HepG2 (cell line): ENCODE results near the gene COL5A1. TPM values are rescaled to one million over a fixed set of nuclear protein-coding genes. Genes with fewer than 3 reads are reported as not detected.

Experiments
- ATAC-seq: fragments of 200-7000 bp; cut with Tn5 transposase; 3 replicates; pipeline ENCODE4 v1.9.1; 2020; ENCODE audit warnings: mild to moderate bottlenecking, moderate library complexity
- BruUV-seq: library from RNA; stranded (reverse); fragments of 400-500 nt; replicated peaks from 2 replicates; lab custom pipeline; 2021; lab: Mats Ljungman, UMichigan
- CTCF ChIA-PET: fragments of 300-600 bp; formaldehyde crosslinking; extraction: SDS; loops from one replicate; lab custom pipeline; 2021; ENCODE audit warnings: low total read pairs, inconsistent platforms, low intra/inter-chr PET ratio; lab: Yijun Ruan, JAX
- POLR2A ChIA-PET: fragments of 350-600 bp; sonication (Branson Sonifier 250); formaldehyde crosslinking; loops from one replicate; lab custom pipeline; 2020; ENCODE audit warnings: antibody characterized with exemption, inconsistent platforms; lab: Yijun Ruan, JAX
- DNase-seq: peaks from one replicate; pipeline ENCODE4 v3.0.0-alpha.2; 2015; ENCODE audit warnings: low spot score
- FAIRE-seq: peaks from 3 replicates; lab custom pipeline; 2011; peaks lifted over from hg19 to GRCh38; lab: Jason Lieb, UNC
- H2AFZ ChIP-seq: one replicate; pipeline ENCODE4 v1.6.1; 2011; ENCODE audit warnings: low read length, inconsistent platforms
- H3K27ac ChIP-seq: fragments of 300-600 bp; 3 replicates; pipeline ENCODE4 v1.8.0; 2011; ENCODE audit warnings: mixed run types, mild to moderate bottlenecking, mixed read lengths, low read length, inconsistent platforms; ENCODE audit not compliant: insufficient read depth; ENCODE audit errors: extremely low read length
- H3K27me3 ChIP-seq, 2 experiments: fragments of 200-600 bp in 1 of 2; 2 replicates in 1 of 2; 3 replicates in 1 of 2; pipeline versions ENCODE4 v1.6.0 to v1.8.0; 2011; ENCODE audit warnings: low read length in 2 of 2, mild to moderate bottlenecking in 2 of 2, moderate library complexity in 2 of 2, inconsistent platforms in 1 of 2; ENCODE audit not compliant: insufficient read depth in 2 of 2, control insufficient read depth in 1 of 2
- H3K36me3 ChIP-seq, 2 experiments: fragments of 200-600 bp in 1 of 2; replicated peaks in 1 of 2; 2 replicates in 1 of 2; 3 replicates in 1 of 2; pipeline versions ENCODE4 v1.5.1 to v1.8.0; 2011; ENCODE audit warnings: low read length in 2 of 2, inconsistent platforms in 1 of 2; ENCODE audit not compliant: insufficient read depth in 2 of 2, control insufficient read depth in 1 of 2
- H3K4me1 ChIP-seq: 2 replicates; pipeline ENCODE4 v1.5.1; 2012; ENCODE audit warnings: low read length, inconsistent platforms; ENCODE audit not compliant: insufficient read depth
- H3K4me2 ChIP-seq: 2 replicates; pipeline ENCODE4 v1.6.0; 2011; ENCODE audit warnings: low read depth, low read length, inconsistent platforms
- H3K4me3 ChIP-seq, 3 experiments: fragments of 200-600 bp in 1 of 3; sonication (generic), shearing (Covaris generic) in 1 of 3; replicated peaks in 1 of 3; 2 replicates each; pipeline ENCODE4 v1.5.1; 2011 to 2016; ENCODE audit warnings: low read length in 3 of 3, inconsistent platforms in 2 of 3, low read depth in 2 of 3, mild to moderate bottlenecking in 2 of 3, control low read depth in 1 of 3, mixed read lengths in 1 of 3; ENCODE audit not compliant: insufficient read depth in 1 of 3
- H3K79me2 ChIP-seq: one replicate; pipeline ENCODE4 v1.6.1; 2011; ENCODE audit warnings: low read length, inconsistent platforms; ENCODE audit not compliant: insufficient read depth
- H3K9ac ChIP-seq: 2 replicates; pipeline ENCODE4 v1.6.0; 2011; ENCODE audit warnings: mild to moderate bottlenecking, low read depth, low read length, inconsistent platforms; ENCODE audit not compliant: insufficient read depth
- H3K9me3 ChIP-seq: 2 replicates; pipeline ENCODE4 v1.5.1; 2012; ENCODE audit warnings: mild to moderate bottlenecking, low read length
- H4K20me1 ChIP-seq: 2 replicates; pipeline ENCODE4 v1.6.0; 2011; ENCODE audit warnings: inconsistent platforms, mild to moderate bottlenecking, low read length, moderate library complexity; ENCODE audit not compliant: insufficient read depth
- ATAD3A ChIP-seq: sonication (generic); formaldehyde crosslinking; IDR thresholded peaks from 2 replicates; pipeline ENCODE4 v1.4.0; 2020; ENCODE audit warnings: missing genetic modification reagents
- HNF4G ChIP-seq, 2 experiments: sonication (generic) in 1 of 2; formaldehyde crosslinking in 1 of 2; IDR thresholded peaks; 2 replicates each; pipeline versions ENCODE4 v1.4.0 to v1.6.1; 2011 to 2020; ENCODE audit warnings: borderline replicate concordance in 2 of 2, low read depth in 2 of 2, mild to moderate bottlenecking in 2 of 2, low read length in 1 of 2, missing genetic modification reagents in 1 of 2, moderate library complexity in 1 of 2
- REL ChIP-seq: sonication (generic); formaldehyde crosslinking; conservative IDR thresholded peaks from 2 replicates; pipeline ENCODE4 v1.8.0; 2022; ENCODE audit warnings: mild to moderate bottlenecking, missing genetic modification reagents, moderate library complexity
- SMARCE1 ChIP-seq: fragments of 450-650 bp; IDR thresholded peaks from 2 replicates; pipeline ENCODE4 v1.6.1; 2017; ENCODE audit warnings: borderline replicate concordance
- TSC22D2 ChIP-seq: sonication (generic); formaldehyde crosslinking; IDR thresholded peaks from 2 replicates; pipeline ENCODE4 v1.5.1; 2020; ENCODE audit warnings: missing genetic modification reagents, mild to moderate bottlenecking, borderline replicate concordance
- ZMYM3 ChIP-seq: sonication (generic); formaldehyde crosslinking; IDR thresholded peaks from 2 replicates; pipeline ENCODE4 v1.5.1; 2020; ENCODE audit warnings: mild to moderate bottlenecking, missing genetic modification reagents
- ZNF205 ChIP-seq: IDR thresholded peaks from 2 replicates; pipeline ENCODE4 v1.6.1; 2018; ENCODE audit warnings: missing biosample characterization, missing genetic modification reagents
- ZNF225 ChIP-seq: sonication (generic); formaldehyde crosslinking; IDR thresholded peaks from 2 replicates; pipeline ENCODE4 v1.4.0; 2020; ENCODE audit warnings: mild to moderate bottlenecking, missing genetic modification reagents
- ZNF431 ChIP-seq: sonication (generic); formaldehyde crosslinking; IDR thresholded peaks from 2 replicates; pipeline ENCODE4 v1.9.0; 2022; ENCODE audit warnings: missing genetic modification reagents, low read depth, mild to moderate bottlenecking, borderline replicate concordance
- ZNF589 ChIP-seq: sonication (generic); formaldehyde crosslinking; conservative IDR thresholded peaks from 2 replicates; pipeline ENCODE4 v1.8.0; 2022; ENCODE audit warnings: mild to moderate bottlenecking, moderate library complexity, missing genetic modification reagents
- WGBS: methylation state at CpG from one replicate; pipeline ENCODE4 v1.1.6; 2017; ENCODE audit warnings: low lambda C conversion rate; 5-methylcytosine and 5-hydroxymethylcytosine counted together
- in situ Hi-C: cut with HindIII; loops from 2 replicates; pipeline ENCODE4 v1.10.0; 2017; ENCODE audit warnings: low pct_unique_long_range_greater_than_20kb; ENCODE audit not compliant: extremely low pct_ligation_motif_present
- intact Hi-C: fragments of 100-400 bp; cut with micrococcal nuclease; formaldehyde crosslinking; loops from one replicate; pipeline ENCODE4 v1.10.0; 2022; ENCODE audit not compliant: unreplicated experiment
- polyA plus RNA-seq, 8 experiments: library from polyadenylated mRNA; depleted of rRNA in 3 of 8; stranded (reverse) in 7 of 8; unstranded in 1 of 8; fragments of >200 nt; fragmentation: Illumina TruSeq in 4 of 8; extraction: Trizol in 4 of 8; gene quantifications; 2 replicates each; pipeline versions ENCODE4 v1.2.1 to v1.2.3, GENCODE V29; 2011 to 2016; ENCODE audit warnings: low read depth in 4 of 8, missing spikeins in 1 of 8, mixed read lengths in 1 of 8; ENCODE audit not compliant: insufficient read depth in 1 of 8
- total RNA-seq, 5 experiments: library from RNA; depleted of rRNA; stranded (reverse); fragments of >200 nt; fragmentation: Illumina TruSeq; extraction: Trizol; gene quantifications; 2 replicates each; pipeline ENCODE4 v1.2.3, GENCODE V29; 2016; ENCODE audit warnings: low read depth in 1 of 5
- TF ChIP-seq, protein P1 (sequence below): sonication (generic); formaldehyde crosslinking; IDR thresholded peaks from 2 replicates; pipeline ENCODE4 v1.5.1; 2020; ENCODE audit warnings: mild to moderate bottlenecking, missing genetic modification reagents, borderline replicate concordance
- TF ChIP-seq, protein P2 (sequence below): sonication (generic); formaldehyde crosslinking; IDR thresholded peaks from 2 replicates; pipeline ENCODE4 v1.5.0; 2020; ENCODE audit warnings: missing genetic modification reagents, mild to moderate bottlenecking, borderline replicate concordance
- TF ChIP-seq, protein P3 (sequence below): sonication (generic); formaldehyde crosslinking; IDR thresholded peaks from 2 replicates; pipeline ENCODE4 v1.5.0; 2020; ENCODE audit warnings: missing genetic modification reagents, mild to moderate bottlenecking, borderline replicate concordance

The COL5A1 gene
- total and polyA plus RNA-seq, 2 of the 13 experiments (the other 11 are each of a cell fraction or from before 2014, with no cell fraction given): not detected

DNA sequence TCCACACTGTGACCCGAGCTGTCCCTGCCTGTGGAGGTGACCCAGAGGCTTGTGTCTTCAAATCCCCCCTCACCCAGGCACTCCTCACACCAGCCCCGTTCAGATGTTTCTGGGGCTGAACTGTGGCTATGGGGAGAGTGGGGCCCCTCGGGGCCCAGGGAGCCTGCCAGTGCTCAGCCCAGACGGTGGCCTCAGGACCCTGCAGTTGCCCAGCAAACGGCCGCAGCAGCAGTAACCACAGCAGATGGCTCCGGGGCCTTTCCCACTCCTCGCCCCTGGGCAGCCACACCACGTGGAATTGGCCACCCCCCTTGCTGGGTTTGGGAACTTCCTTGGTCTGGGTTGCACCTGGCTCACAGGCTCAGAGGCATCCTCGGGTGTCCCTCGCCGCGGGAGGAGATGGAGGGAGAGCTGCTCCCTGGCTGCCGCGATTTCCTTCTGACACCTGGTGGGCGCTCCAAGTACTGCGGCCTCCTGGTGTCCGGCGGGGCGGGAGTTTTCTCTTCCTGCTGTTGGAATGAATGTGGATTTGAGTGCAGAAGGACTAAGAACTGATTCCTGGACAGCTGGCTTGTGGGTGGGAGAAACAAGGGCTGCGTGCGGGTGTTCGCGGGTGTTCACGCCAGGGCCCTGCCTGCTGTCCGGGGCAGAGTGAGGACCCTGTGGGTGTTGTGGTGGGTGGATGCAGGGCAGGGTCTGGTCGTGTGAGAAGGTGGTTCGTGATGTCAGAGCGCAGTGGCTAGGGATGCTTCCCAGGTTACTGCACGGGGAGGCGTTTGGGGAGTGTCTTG lies 97.5 kb downstream of the COL5A1 start (continued):
- TF ChIP-seq, protein P1, sequence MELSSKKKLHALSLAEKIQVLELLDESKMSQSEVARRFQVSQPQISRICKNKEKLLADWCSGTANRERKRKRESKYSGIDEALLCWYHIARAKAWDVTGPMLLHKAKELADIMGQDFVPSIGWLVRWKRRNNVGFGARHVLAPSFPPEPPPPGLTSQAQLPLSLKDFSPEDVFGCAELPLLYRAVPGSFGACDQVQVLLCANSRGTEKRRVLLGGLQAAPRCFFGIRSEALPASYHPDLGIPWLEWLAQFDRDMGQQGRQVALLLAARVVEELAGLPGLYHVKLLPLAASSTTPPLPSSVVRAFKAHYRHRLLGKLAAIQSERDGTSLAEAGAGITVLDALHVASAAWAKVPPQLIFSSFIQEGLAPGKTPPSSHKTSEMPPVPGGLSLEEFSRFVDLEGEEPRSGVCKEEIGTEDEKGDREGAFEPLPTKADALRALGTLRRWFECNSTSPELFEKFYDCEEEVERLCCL (CRISPR knock-in tag): no peak
- TF ChIP-seq ZNF431 (CRISPR knock-in tag): no peak
- TF ChIP-seq ZNF225 (CRISPR knock-in tag): no peak
- TF ChIP-seq REL: no peak
- TF ChIP-seq, protein P2, sequence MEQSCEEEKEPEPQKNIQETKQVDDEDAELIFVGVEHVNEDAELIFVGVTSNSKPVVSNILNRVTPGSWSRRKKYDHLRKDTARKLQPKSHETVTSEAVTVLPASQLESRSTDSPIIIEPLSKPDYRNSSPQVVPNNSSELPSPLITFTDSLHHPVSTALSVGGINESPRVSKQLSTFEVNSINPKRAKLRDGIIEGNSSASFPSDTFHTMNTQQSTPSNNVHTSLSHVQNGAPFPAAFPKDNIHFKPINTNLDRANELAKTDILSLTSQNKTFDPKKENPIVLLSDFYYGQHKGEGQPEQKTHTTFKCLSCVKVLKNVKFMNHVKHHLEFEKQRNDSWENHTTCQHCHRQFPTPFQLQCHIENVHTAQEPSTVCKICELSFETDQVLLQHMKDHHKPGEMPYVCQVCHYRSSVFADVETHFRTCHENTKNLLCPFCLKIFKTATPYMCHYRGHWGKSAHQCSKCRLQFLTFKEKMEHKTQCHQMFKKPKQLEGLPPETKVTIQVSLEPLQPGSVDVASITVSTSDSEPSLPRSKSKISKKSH (CRISPR knock-in tag): no peak
- no peak for TF ChIP-seq ZNF205 (CRISPR knock-in tag)
- TF ChIP-seq ATAD3A: no peak
- no peak for TF ChIP-seq TSC22D2 (CRISPR knock-in tag)
- no peak for TF ChIP-seq SMARCE1

DNA sequence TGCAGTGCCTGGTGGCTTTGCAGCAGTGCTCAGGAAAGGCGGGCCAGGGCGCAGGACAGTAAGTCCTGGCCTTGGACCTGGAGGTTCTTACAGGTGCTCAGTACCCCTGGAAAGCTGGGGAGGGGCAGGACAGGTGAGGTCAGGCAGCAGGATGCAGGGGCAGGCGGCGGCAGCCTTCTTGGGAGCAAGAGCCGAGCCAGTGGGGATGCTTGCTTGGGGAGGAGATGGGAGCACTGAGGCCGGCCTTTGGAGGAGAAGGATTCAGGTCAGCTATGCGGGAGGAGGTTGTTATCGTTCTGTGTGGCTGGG lies 98.0 kb downstream of the COL5A1 start:
- intact Hi-C loops (loop anchor here (2.0 to 5.0 kb wide), 2 partner anchors 41 to 292 kb away; no protein-coding TSS in a partner anchor), in situ Hi-C loops (loop anchor here (5.0 to 10.0 kb wide), 2 partner anchors 42 to 285 kb away; no protein-coding TSS in a partner anchor)
- Histone ChIP-seq H3K4me3 (no peak overlapping the region), H3K27me3 (peaks cover 11 to 49% of the 10 kb centered on the region in 2 experiments), H3K79me2 (no peaks in the 10 kb centered on the region), H3K4me1 (no peaks in the 10 kb centered on the region), H2AFZ (no peak overlapping the region), H3K27ac (no peak overlapping the region), H3K36me3 (no peaks in the 10 kb centered on the region), H3K4me2 (no peak overlapping the region), H4K20me1 (0 out of 2 replicates have a peak, but pooled peaks cover 3% of the 10 kb centered on the region), H3K9ac (no peak overlapping the region), H3K9me3 (no peaks in the 10 kb centered on the region)
- POLR2A ChIA-PET: no interaction called here
- CTCF ChIA-PET: interaction anchor here (1.0 to 1.7 kb wide), 3 partner anchors 41 to 673 kb away, joined by 3 to 23 read pairs (median 7); no protein-coding TSS in a partner anchor
- no TSS peak for BruUV-seq
- FAIRE-seq (no peak), ATAC-seq (no peak), DNase-seq (no peak)
- 0% methylated on average over 3 of the region's 8 CpGs for WGBS
- TF ChIP-seq, protein P3, sequence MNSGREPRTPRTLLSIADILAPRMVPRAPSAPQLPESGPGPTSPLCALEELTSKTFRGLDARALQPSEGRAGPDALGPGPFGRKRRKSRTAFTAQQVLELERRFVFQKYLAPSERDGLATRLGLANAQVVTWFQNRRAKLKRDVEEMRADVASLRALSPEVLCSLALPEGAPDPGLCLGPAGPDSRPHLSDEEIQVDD (CRISPR knock-in tag): no peak
- TF ChIP-seq ZMYM3 (CRISPR knock-in tag): no peak
- TF ChIP-seq HNF4G (IDR thresholded peaks at IDR 0.05; ENCODE audit: borderline replicate concordance, low read depth, low read length): no peak
- no peak for TF ChIP-seq HNF4G (CRISPR knock-in tag; IDR thresholded peaks at IDR 0.05; ENCODE audit: borderline replicate concordance, low read depth)
- no peak for TF ChIP-seq ZNF589 (CRISPR knock-in tag)
